ENCODE measurements around the gene ITM2C.

Gene ITM2C

GRCh38 chr2:230863031-230863430 is 1.7 kb upstream of the ITM2C start:
- H3K4me1 Mint-ChIP-seq = peaks cover 50% of the 10 kb centered on the region
- DNase-seq (ENCODE audit: low spot score in 2 of 2) (no peak), ATAC-seq (replicated peaks; ENCODE audit: extremely low read depth, poor library complexity, severe bottlenecking) (no peak)
- H3K27ac Mint-ChIP-seq (ENCODE audit: low read depth) = no peak overlapping the region
- peaks cover 31% of the 10 kb centered on the region for H3K27me3 Mint-ChIP-seq
- peak overlapping the region; percentile 81 for H3K4me3 Mint-ChIP-seq
- H3K36me3 Mint-ChIP-seq (ENCODE audit: insufficient read depth) = peaks cover 6% of the 10 kb centered on the region
- no peaks in the 10 kb centered on the region for H3K9me3 Mint-ChIP-seq

GRCh38 chr2:230863442-230864121 is 1.2 kb upstream of the ITM2C start:
- H3K4me3 Mint-ChIP-seq = peak overlapping the region; percentile 81
- peak overlapping the region; percentile 91 for H3K27ac Mint-ChIP-seq (ENCODE audit: low read depth)
- no peaks in the 10 kb centered on the region for H3K9me3 Mint-ChIP-seq
- ATAC-seq (replicated peaks; ENCODE audit: extremely low read depth, poor library complexity, severe bottlenecking) (no peak), DNase-seq (ENCODE audit: low spot score in 2 of 2) (no peak)
- H3K36me3 Mint-ChIP-seq (ENCODE audit: insufficient read depth) = peaks cover 6% of the 10 kb centered on the region
- peaks cover 50% of the 10 kb centered on the region for H3K4me1 Mint-ChIP-seq
- H3K27me3 Mint-ChIP-seq = peaks cover 26% of the 10 kb centered on the region

- Mint-ChIP-seq H3K9me3 (no peaks in the 10 kb centered on the region), H3K4me1 (peaks cover 55% of the 10 kb centered on the region), H3K36me3 (ENCODE audit: insufficient read depth) (peaks cover 6% of the 10 kb centered on the region), H3K27ac (ENCODE audit: low read depth) (peak overlapping the region; percentile 91), H3K27me3 (peaks cover 21% of the 10 kb centered on the region), H3K4me3 (peak overlapping the region; percentile 81)
- no peak for DNase-seq (ENCODE audit: low spot score in 2 of 2)
- no peak for ATAC-seq (replicated peaks; ENCODE audit: extremely low read depth, poor library complexity, severe bottlenecking)
Measured at GRCh38 chr2:230864122-230864604, 579 bp upstream of the ITM2C start.

- peak overlapping the region; percentile 81 for H3K4me3 Mint-ChIP-seq
- peaks cover 56% of the 10 kb centered on the region for H3K4me1 Mint-ChIP-seq
- H3K36me3 Mint-ChIP-seq (ENCODE audit: insufficient read depth) = peaks cover 6% of the 10 kb centered on the region
- no peaks in the 10 kb centered on the region for H3K9me3 Mint-ChIP-seq
- ATAC-seq (replicated peaks; ENCODE audit: extremely low read depth, poor library complexity, severe bottlenecking) = no peak
- H3K27ac Mint-ChIP-seq (ENCODE audit: low read depth) = peak overlapping the region; percentile 91
- no peak for DNase-seq (ENCODE audit: low spot score in 2 of 2)
- peaks cover 21% of the 10 kb centered on the region for H3K27me3 Mint-ChIP-seq
Measured at GRCh38 chr2:230865307-230865765, 594 bp downstream of the ITM2C start.

- Mint-ChIP-seq H3K4me1 (peaks cover 54% of the 10 kb centered on the region), H3K27ac (ENCODE audit: low read depth) (peak overlapping the region; percentile 61), H3K9me3 (no peaks in the 10 kb centered on the region), H3K27me3 (peaks cover 17% of the 10 kb centered on the region), H3K4me3 (peak overlapping the region; percentile 81), H3K36me3 (ENCODE audit: insufficient read depth) (peaks cover 6% of the 10 kb centered on the region)
- DNase-seq (ENCODE audit: low spot score in 2 of 2) (no peak), ATAC-seq (replicated peaks; ENCODE audit: extremely low read depth, poor library complexity, severe bottlenecking) (no peak)
Measured at GRCh38 chr2:230865766-230866755, 1.3 kb downstream of the ITM2C start.

- Mint-ChIP-seq H3K4me1 (peaks cover 45% of the 10 kb centered on the region), H3K4me3 (peak overlapping the region; percentile 81), H3K27ac (ENCODE audit: low read depth) (peak overlapping the region; percentile 61), H3K36me3 (ENCODE audit: insufficient read depth) (peaks cover 6% of the 10 kb centered on the region), H3K9me3 (no peaks in the 10 kb centered on the region), H3K27me3 (peaks cover 8% of the 10 kb centered on the region)
- DNase-seq (ENCODE audit: low spot score in 2 of 2) (peak; percentile 45 to 61), ATAC-seq (replicated peaks; ENCODE audit: extremely low read depth, poor library complexity, severe bottlenecking) (peak; percentile 57)
Measured at GRCh38 chr2:230866756-230867523, 2.2 kb downstream of the ITM2C start.

GRCh38 chr2:230868161-230868946 is 3.6 kb downstream of the ITM2C start:
- H3K9me3 Mint-ChIP-seq = no peaks in the 10 kb centered on the region

GRCh38 chr2:230868947-230869913 is 4.5 kb downstream of the ITM2C start:
- no peak overlapping the region for H3K27ac Mint-ChIP-seq (ENCODE audit: low read depth)
- ATAC-seq (replicated peaks; ENCODE audit: extremely low read depth, poor library complexity, severe bottlenecking) (no peak), DNase-seq (ENCODE audit: low spot score in 2 of 2) (no peak)
- no peak overlapping the region for H3K4me3 Mint-ChIP-seq
- H3K9me3 Mint-ChIP-seq = no peaks in the 10 kb centered on the region
- no peaks in the 10 kb centered on the region for H3K27me3 Mint-ChIP-seq
- H3K4me1 Mint-ChIP-seq = peaks cover 45% of the 10 kb centered on the region
- H3K36me3 Mint-ChIP-seq (ENCODE audit: insufficient read depth) = peaks cover under 1% of the 10 kb centered on the region

More at GRCh38 chr2:230868161-230868946, 3.6 kb downstream of the ITM2C start:
- Mint-ChIP-seq H3K27ac (ENCODE audit: low read depth) (no peak overlapping the region), H3K27me3 (no peaks in the 10 kb centered on the region), H3K36me3 (ENCODE audit: insufficient read depth) (peaks cover 4% of the 10 kb centered on the region), H3K4me3 (no peak overlapping the region), H3K4me1 (peaks cover 53% of the 10 kb centered on the region)
- no peak for DNase-seq (ENCODE audit: low spot score in 2 of 2)
- no peak for ATAC-seq (replicated peaks; ENCODE audit: extremely low read depth, poor library complexity, severe bottlenecking)

- H3K9me3 Mint-ChIP-seq = no peaks in the 10 kb centered on the region
- no peaks in the 10 kb centered on the region for H3K27me3 Mint-ChIP-seq
- no peak for ATAC-seq (replicated peaks; ENCODE audit: extremely low read depth, poor library complexity, severe bottlenecking)
- peaks cover 41% of the 10 kb centered on the region for H3K4me1 Mint-ChIP-seq
- peaks cover 3% of the 10 kb centered on the region for H3K36me3 Mint-ChIP-seq (ENCODE audit: insufficient read depth)
- no peak overlapping the region for H3K4me3 Mint-ChIP-seq
- DNase-seq (ENCODE audit: low spot score in 2 of 2) = no peak
- no peak overlapping the region for H3K27ac Mint-ChIP-seq (ENCODE audit: low read depth)
Measured at GRCh38 chr2:230869914-230870543, 5.3 kb downstream of the ITM2C start.

- H3K27me3 Mint-ChIP-seq = no peaks in the 10 kb centered on the region
- H3K4me1 Mint-ChIP-seq = peaks cover 38% of the 10 kb centered on the region
- peaks cover 5% of the 10 kb centered on the region for H3K36me3 Mint-ChIP-seq (ENCODE audit: insufficient read depth)
- no peak overlapping the region for H3K27ac Mint-ChIP-seq (ENCODE audit: low read depth)
- ATAC-seq (replicated peaks; ENCODE audit: extremely low read depth, poor library complexity, severe bottlenecking) = no peak
- H3K4me3 Mint-ChIP-seq = no peak overlapping the region
- DNase-seq (ENCODE audit: low spot score in 2 of 2) = no peak
- no peaks in the 10 kb centered on the region for H3K9me3 Mint-ChIP-seq
Measured at GRCh38 chr2:230870544-230871360, 6.0 kb downstream of the ITM2C start.
